Activated T-helper 17 cell treated with anti-CD3 and anti-CD28 coated beads, Interleukin-2, amount 50 U/mL, for 72 hours (primary cell): ENCODE measurements around the gene SCP2. TPM values are rescaled to one million over a fixed set of nuclear protein-coding genes. Genes with fewer than 3 reads are reported as not detected.
A peak's percentile ranks its signal among the peaks of the same experiment; 100 is the strongest.
"Not testable (repeated sequence)": the region's sequence is repeated elsewhere in the genome, so short reads cannot be mapped to it uniquely, and the experiment has no call there.

Source experiments
- ATAC-seq: fragments of 150-1000 bp; cut with Tn5 transposase; replicated peaks from 2 replicates; pipeline ENCODE4 v1.10.0; 2021; ENCODE audit warnings: mild to moderate bottlenecking, moderate library complexity
- H3K27ac Mint-ChIP-seq: one replicate; pipeline ENCODE4 v1.8.0; 2022; ENCODE audit warnings: mixed read lengths
- H3K27me3 Mint-ChIP-seq: one replicate; pipeline ENCODE4 v1.8.0; 2022; ENCODE audit warnings: mixed read lengths
- H3K36me3 Mint-ChIP-seq: one replicate; pipeline ENCODE4 v1.8.0; 2022; ENCODE audit warnings: low read depth, mild to moderate bottlenecking, mixed read lengths
- H3K4me1 Mint-ChIP-seq: one replicate; pipeline ENCODE4 v1.8.0; 2022; ENCODE audit warnings: mixed read lengths
- H3K4me3 Mint-ChIP-seq: one replicate; pipeline ENCODE4 v1.8.0; 2022; ENCODE audit warnings: mild to moderate bottlenecking, mixed read lengths
- H3K9me3 Mint-ChIP-seq: one replicate; pipeline ENCODE4 v1.8.0; 2022; ENCODE audit warnings: mixed read lengths
- total RNA-seq, 2 donors: library from RNA; stranded (reverse); gene quantifications; one replicate each; pipeline ENCODE4 v1.2.3, GENCODE V29; 2022

SCP2 gene
- total RNA-seq, 2 donors from 2014 or later, result 59.5 to 75.1 TPM

DNA sequence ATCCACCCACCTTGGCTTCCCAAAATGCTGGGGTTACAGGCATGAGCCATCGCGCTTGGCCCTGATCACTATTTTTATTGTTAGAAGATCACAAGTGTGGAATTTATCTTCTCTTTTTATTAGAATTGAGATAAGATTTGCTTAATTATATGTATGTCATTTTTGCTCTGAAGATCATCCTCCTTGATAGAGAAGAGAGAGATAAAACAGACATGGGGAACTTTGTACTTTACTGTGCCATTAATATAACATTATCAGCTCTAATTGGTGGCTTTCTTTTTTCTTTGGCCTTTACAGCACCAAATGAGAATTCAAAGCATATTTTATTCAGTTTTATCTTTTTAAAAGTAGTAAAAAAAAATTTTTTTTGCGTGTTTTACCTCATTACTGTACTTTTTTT lies 46.8 kb downstream of the SCP2 start:
- Mint-ChIP-seq H3K27ac (no peak overlapping the region), H3K9me3 (no peaks in the 10 kb centered on the region), H3K27me3 (no peaks in the 10 kb centered on the region), H3K36me3 (peaks cover 24% of the 10 kb centered on the region), H3K4me1 (no peaks in the 10 kb centered on the region), H3K4me3 (no peak overlapping the region)
- no peak for ATAC-seq

DNA sequence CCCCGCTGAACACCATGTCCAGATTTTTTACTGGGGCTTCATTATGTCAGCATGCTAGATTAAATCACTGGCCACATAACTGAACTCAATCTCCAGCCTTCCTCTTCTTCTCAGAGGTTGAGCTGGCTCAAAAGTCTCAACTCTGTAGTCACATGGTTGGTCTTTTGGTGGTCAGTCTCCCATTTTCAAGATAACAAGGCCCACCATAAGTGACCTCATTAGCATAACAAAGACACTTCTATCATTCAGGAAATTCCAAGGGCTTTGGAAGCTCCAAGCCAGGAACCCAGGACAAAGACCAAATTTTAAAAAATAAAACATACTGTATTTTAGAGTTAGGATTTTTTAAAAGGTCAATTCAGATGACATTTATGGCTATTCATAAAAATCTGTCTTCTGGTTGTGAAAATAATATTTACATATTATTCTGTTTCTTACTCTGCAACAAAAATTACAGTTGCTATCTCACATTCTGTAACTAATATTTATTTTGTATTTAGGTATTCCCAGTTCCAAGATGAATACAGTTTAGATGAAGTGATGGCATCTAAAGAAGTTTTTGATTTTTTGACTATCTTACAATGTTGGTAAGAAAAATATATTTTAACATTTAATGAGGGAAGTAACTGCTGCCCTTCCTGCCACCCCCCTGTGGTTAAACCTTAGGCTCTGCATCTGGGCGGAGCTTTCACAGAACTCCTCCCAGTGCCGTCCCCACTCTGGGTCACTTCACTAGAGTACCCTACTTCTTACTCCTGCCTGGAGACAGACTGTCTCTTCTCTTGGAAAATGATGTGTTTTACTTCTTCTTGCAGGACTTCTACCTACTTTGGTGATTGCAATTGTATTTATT lies 49.3 kb downstream of the SCP2 start:
- Mint-ChIP-seq H3K4me1 (no peaks in the 10 kb centered on the region), H3K27ac (no peak overlapping the region)

DNA sequence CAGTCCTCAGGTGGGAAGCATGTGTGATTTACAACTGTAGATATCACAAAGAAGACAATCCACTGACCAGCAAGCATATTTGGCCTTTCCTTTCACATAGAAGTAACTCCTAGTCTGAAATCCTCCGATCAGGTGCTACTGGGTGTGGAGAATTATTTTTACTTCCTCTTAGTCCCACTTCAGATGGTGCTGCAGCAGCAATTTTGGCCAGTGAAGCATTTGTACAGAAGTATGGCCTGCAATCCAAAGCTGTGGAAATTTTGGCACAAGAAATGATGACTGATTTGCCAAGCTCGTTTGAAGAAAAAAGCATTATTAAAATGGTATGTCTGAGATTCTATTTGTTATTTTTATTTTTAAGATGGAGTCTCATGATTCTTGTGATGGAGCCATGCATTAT lies 51.0 kb downstream of the SCP2 start:
- Mint-ChIP-seq H3K27ac (no peak overlapping the region), H3K4me1 (no peaks in the 10 kb centered on the region), H3K36me3 (peaks cover 62% of the 10 kb centered on the region), H3K4me3 (no peak overlapping the region), H3K9me3 (no peaks in the 10 kb centered on the region), H3K27me3 (no peaks in the 10 kb centered on the region)
- ATAC-seq, result no peak

More for the DNA sequence above, 49.3 kb downstream of the SCP2 start:
- no peak overlapping the region for H3K4me3 Mint-ChIP-seq
- no peak for ATAC-seq
- peaks cover 48% of the 10 kb centered on the region for H3K36me3 Mint-ChIP-seq
- H3K27me3 Mint-ChIP-seq, result no peaks in the 10 kb centered on the region
- H3K9me3 Mint-ChIP-seq, result no peaks in the 10 kb centered on the region

DNA sequence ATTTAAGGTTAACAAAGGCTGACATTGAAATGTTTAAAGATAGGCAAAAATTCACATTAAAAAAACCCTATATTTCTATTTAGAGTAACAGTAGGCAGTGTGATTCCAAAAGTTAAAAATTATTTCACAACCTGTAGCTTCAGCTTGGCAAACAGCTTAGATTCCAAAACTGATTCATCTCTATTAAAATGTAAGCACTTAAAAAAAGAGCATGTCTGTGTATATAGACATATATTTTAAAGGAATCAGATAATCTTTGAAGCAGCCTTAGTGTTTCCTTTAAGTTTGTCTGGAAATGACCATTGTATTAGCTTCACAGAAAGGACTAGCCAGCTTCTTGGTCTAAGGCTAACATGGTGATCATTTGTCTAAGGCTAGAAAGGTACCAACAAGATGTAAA lies 65.7 kb downstream of the SCP2 start:
- H3K4me1 Mint-ChIP-seq, H3K4me3 Mint-ChIP-seq, H3K9me3 Mint-ChIP-seq, H3K36me3 Mint-ChIP-seq, H3K27ac Mint-ChIP-seq, H3K27me3 Mint-ChIP-seq, ATAC-seq: not testable (repeated sequence)

DNA sequence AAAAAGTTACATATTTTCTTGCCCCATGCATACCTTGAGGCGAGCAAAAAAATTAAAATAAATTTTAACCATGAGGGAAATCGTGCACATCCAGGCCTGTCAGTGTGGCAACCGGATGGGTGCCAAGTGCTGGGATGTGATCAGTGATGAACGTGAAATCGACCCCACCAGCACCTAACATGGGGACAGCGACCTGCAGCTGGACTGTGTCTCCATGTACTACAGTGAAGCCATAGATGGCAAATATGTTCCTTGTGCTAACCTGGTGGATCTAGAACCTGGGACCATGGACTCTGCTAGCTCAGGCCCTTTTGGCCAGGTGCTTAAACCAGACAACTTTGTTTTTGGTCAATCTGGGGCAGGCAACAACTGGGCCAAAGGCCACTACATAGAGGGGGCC lies 67.6 kb downstream of the SCP2 start:
- H3K36me3 Mint-ChIP-seq, result no peaks in the 10 kb centered on the region

DNA sequence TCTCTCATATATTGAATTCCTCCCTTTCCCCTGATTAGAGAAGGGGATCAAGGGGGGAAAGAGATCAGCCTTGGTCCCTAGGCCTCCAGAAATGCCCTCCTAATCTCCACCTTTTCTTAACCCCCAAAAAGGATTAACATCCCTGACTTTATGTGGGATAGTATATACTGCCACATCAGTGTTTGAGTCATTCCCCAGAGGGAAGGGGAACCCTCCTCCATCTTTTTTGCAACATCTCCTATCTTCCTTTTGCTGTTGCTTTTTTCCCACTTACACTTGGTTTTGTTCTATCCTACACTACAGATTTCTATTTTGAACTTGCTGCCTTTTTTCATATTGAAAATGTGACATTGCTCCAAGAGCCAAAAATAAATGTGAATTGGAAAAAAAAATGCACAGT lies 69.6 kb downstream of the SCP2 start:
- no peaks in the 10 kb centered on the region for H3K36me3 Mint-ChIP-seq
- H3K27me3 Mint-ChIP-seq, result no peaks in the 10 kb centered on the region
- ATAC-seq, result no peak
- no peak overlapping the region for H3K27ac Mint-ChIP-seq
- no peaks in the 10 kb centered on the region for H3K4me1 Mint-ChIP-seq
- no peak overlapping the region for H3K4me3 Mint-ChIP-seq
- no peaks in the 10 kb centered on the region for H3K9me3 Mint-ChIP-seq

More for the DNA sequence above, 67.6 kb downstream of the SCP2 start:
- Mint-ChIP-seq H3K27me3 (no peaks in the 10 kb centered on the region), H3K9me3 (no peaks in the 10 kb centered on the region), H3K4me3 (no peak overlapping the region), H3K27ac (no peak overlapping the region), H3K4me1 (no peaks in the 10 kb centered on the region)
- no peak for ATAC-seq

DNA sequence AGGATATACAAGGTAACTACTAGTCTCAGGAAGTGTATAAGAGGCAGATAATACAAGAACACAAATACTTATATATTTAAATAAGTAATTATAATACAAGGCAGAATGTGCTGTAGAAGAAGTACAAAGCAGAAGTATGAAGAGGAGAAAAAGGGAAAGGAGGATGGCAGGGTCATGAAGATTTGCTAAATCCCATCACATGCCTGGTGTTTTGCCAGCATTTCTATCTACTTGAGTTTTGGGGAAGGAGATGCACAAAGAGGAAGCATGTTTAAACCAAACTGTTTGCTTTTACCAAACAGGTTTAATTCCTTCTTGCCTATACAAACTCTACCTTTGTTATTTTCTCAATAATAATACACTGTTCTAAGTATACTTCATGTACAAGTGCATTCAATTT lies 74.1 kb downstream of the SCP2 start:
- H3K4me3 Mint-ChIP-seq, result no peak overlapping the region
- no peak for ATAC-seq
- H3K4me1 Mint-ChIP-seq, result no peaks in the 10 kb centered on the region
- peaks cover 4% of the 10 kb centered on the region for H3K36me3 Mint-ChIP-seq
- H3K27me3 Mint-ChIP-seq, result no peaks in the 10 kb centered on the region
- H3K9me3 Mint-ChIP-seq, result no peaks in the 10 kb centered on the region
- H3K27ac Mint-ChIP-seq, result no peak overlapping the region

DNA sequence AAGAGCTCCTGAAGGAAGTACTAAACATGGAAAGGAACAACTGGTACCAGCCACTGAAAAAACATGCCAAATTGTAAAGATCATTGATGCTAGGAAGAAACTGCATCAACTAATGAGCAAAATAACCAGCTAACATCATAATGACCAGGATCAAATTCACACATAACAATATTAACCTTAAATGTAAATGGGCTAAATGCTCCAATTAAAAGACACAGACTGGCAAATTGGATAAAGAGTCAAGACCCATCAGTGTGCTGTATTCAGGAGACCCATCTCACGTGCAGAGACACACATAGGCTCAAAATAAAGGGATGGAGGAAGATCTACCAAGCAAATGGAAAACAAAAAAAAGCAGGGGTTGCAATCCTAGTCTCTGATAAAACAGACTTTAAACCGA lies 79.5 kb downstream of the SCP2 start:
- H3K9me3 Mint-ChIP-seq, H3K27me3 Mint-ChIP-seq, ATAC-seq, H3K4me1 Mint-ChIP-seq, H3K27ac Mint-ChIP-seq, H3K36me3 Mint-ChIP-seq, H3K4me3 Mint-ChIP-seq: not testable (repeated sequence)

DNA sequence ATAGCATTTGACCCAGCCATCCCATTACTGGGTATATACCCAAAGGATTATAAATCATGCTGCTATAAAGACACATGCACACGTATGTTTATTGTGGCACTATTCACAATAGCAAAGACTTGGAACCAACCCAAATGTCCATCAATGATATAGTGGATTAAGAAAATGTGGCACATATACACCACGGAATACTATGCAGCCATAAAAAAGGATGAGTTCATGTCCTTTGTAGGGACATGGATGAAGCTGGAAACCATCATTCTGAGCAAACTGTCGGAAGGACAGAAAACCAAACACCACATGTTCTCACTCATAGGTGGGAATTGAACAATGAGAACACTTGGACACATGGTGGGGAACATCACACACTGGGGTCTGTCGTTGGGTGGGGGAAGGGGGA lies 83.2 kb downstream of the SCP2 start:
- H3K36me3 Mint-ChIP-seq, ATAC-seq, H3K27me3 Mint-ChIP-seq, H3K27ac Mint-ChIP-seq, H3K4me1 Mint-ChIP-seq, H3K4me3 Mint-ChIP-seq, H3K9me3 Mint-ChIP-seq: not testable (repeated sequence)

DNA sequence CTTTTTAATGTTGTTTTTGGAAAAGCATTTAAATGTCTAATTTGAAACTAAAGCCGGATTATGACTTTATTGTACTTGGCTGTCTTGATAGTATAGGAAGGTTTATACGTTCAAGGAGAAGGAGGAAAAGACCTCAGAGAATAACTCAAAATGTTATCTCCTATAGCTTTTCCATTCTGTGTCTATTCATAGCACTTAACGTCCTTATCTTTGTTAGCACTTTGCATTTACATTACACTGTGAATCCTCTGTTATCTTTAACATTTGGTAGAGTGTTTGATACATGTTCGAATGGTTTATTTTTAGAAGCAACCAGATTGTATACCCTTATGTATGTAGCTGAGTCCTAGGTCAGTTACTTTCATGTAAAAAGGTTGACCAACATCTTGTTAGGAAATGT lies 84.1 kb downstream of the SCP2 start:
- H3K9me3 Mint-ChIP-seq, result no peaks in the 10 kb centered on the region
- H3K27me3 Mint-ChIP-seq, result no peaks in the 10 kb centered on the region
- H3K4me1 Mint-ChIP-seq, result peaks cover 8% of the 10 kb centered on the region
- no peak overlapping the region for H3K27ac Mint-ChIP-seq
- H3K36me3 Mint-ChIP-seq, result peaks cover 2% of the 10 kb centered on the region
- no peak for ATAC-seq
- no peak overlapping the region for H3K4me3 Mint-ChIP-seq

DNA sequence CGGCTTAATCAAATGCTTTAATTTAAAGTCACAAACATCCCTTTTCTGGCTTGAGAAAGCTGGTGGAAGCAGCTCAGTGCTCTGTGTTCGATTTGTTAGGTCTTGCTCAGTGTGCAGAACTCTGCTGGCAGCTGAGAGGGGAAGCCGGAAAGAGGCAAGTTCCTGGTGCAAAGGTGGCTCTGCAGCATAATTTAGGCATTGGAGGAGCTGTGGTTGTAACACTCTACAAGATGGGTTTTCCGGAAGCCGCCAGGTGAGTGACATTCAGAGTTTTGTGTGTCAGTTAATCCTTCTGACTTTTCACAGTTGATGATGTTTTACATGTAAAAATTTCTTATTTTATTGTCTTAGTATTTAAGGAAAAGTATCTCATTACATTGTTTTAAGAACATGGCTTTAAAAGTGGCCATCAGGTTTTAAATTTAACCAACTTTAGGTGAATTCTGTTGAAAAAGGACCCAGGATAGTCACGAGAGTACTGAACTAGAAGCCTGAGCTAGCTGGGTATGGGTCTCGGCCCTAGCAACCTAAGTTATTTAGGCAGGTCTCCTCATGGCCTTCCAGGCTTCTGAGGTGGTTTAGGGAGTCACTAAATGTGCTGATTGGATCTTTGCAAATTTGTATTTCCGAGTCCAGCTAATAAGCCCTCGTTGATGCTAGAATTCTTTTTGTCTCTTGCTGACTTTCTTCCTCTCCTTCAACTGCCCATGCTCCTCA lies 87.9 kb downstream of the SCP2 start:
- H3K9me3 Mint-ChIP-seq, result no peaks in the 10 kb centered on the region
- no peaks in the 10 kb centered on the region for H3K27me3 Mint-ChIP-seq
- peak overlapping the region; percentile 88 for H3K27ac Mint-ChIP-seq
- peak; percentile 100 for ATAC-seq
- peaks cover 21% of the 10 kb centered on the region for H3K36me3 Mint-ChIP-seq
- H3K4me3 Mint-ChIP-seq, result peak overlapping the region; percentile 83
- H3K4me1 Mint-ChIP-seq, result peaks cover 14% of the 10 kb centered on the region

DNA sequence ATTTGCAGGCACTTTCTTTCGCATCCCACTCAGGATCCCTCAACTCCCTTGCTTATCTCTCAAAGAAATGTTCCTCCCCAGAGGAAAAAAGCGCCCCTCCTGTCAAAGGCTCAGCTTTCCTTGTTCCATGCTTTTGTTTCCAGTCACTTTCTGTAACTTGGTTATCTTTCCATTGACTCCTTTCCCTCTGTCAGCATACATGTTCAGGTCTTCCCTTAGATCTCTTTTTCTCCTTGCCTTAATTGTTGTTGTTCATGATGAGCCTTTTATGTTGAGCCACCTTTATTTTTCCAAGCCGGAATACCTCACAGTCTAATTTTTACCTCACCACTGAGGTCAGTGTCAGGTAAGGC lies 88.4 kb downstream of the SCP2 start:
- no peaks in the 10 kb centered on the region for H3K9me3 Mint-ChIP-seq
- peak overlapping the region; percentile 88 for H3K27ac Mint-ChIP-seq
- peak overlapping the region; percentile 83 for H3K4me3 Mint-ChIP-seq
- H3K4me1 Mint-ChIP-seq, result peaks cover 14% of the 10 kb centered on the region
- no peaks in the 10 kb centered on the region for H3K27me3 Mint-ChIP-seq
- ATAC-seq, result no peak
- peaks cover 21% of the 10 kb centered on the region for H3K36me3 Mint-ChIP-seq

DNA sequence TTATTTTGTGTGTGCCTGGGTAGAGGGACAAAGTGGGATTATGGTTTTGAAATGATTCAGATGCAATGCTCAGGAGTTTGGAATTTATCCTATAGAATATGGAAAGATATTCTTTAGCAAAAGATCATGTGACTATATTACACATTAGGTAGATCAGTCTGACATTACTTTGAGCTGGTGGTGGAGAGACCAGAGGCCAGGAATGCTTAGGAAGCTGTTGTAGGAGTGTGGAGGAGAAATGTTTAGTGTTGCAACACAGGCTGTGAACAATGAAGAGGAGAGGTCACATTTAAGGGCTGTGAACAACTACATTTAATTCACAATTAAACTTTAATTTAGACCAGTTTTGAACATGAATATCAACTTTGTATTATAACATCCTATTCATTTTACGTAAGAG lies 89.6 kb downstream of the SCP2 start:
- H3K4me1 Mint-ChIP-seq, result peaks cover 14% of the 10 kb centered on the region
- no peaks in the 10 kb centered on the region for H3K27me3 Mint-ChIP-seq
- ATAC-seq, result no peak
- peaks cover 21% of the 10 kb centered on the region for H3K36me3 Mint-ChIP-seq
- H3K9me3 Mint-ChIP-seq, result no peaks in the 10 kb centered on the region
- H3K27ac Mint-ChIP-seq, result peak overlapping the region; percentile 88
- H3K4me3 Mint-ChIP-seq, result peak overlapping the region; percentile 83

DNA sequence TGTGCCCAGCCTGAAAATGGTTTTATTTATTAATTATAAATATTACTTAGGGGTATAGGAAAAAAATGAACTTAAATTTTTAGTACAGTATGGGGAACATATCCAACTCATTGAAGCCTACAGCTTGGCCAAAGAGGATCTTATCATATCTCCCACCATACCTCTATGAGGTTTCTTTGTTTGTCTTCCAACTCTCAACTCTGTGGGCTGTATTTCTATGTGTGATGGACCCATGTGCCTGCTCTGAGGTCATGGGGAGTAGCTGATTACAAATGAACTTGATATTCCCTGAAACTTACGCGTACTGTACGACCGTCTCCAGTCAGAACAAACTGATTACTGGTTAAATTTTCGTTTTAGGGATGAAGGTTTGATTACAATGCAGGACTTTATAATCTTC lies 93.5 kb downstream of the SCP2 start:
- no peak for ATAC-seq
- Mint-ChIP-seq H3K27me3 (no peaks in the 10 kb centered on the region), H3K27ac (no peak overlapping the region), H3K4me1 (peaks cover 10% of the 10 kb centered on the region), H3K9me3 (no peaks in the 10 kb centered on the region), H3K4me3 (no peak overlapping the region), H3K36me3 (peaks cover 21% of the 10 kb centered on the region)

DNA sequence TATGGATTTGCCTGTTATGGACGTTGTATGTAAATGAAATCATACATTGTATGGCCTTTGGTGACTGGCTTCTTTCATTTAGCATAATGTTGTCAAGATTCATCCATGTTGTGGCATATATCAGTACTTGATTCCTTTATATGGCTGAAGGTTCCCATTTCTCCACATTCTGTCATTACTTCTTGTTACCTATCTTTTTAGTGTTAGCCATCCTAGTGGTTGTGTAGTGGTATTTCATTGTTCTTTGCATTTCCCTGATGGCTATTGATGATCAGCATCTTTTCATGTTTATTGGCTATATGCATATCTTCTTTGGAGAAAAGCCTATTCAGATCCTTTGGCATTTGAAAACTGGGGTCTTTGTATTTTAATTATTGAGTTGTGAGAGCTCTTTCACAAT lies 95.1 kb downstream of the SCP2 start:
- Mint-ChIP-seq H3K9me3 (no peaks in the 10 kb centered on the region), H3K27ac (no peak overlapping the region), H3K36me3 (peaks cover 11% of the 10 kb centered on the region), H3K4me3 (no peak overlapping the region), H3K4me1 (no peaks in the 10 kb centered on the region), H3K27me3 (no peaks in the 10 kb centered on the region)
- ATAC-seq, result no peak
